HepG2 (cell line): ENCODE results near the gene RGS19. TPM values are rescaled to one million over a fixed set of nuclear protein-coding genes. Genes with fewer than 3 reads are reported as not detected.

Experiments
- ARID5B ChIP-seq: IDR thresholded peaks from 2 replicates; pipeline ENCODE4 v1.4.0; 2020; ENCODE audit warnings: mild to moderate bottlenecking, missing genetic modification reagents
- ARNTL ChIP-seq: sonication (generic); formaldehyde crosslinking; IDR thresholded peaks from 2 replicates; pipeline ENCODE4 v1.4.0; 2020; ENCODE audit warnings: mild to moderate bottlenecking, missing genetic modification reagents
- CAMTA2 ChIP-seq: sonication (generic); formaldehyde crosslinking; IDR thresholded peaks from 2 replicates; pipeline ENCODE4 v1.4.0; 2020; ENCODE audit warnings: mild to moderate bottlenecking, missing genetic modification reagents, borderline replicate concordance
- ESRRA ChIP-seq: sonication (generic); formaldehyde crosslinking; IDR thresholded peaks from 2 replicates; pipeline ENCODE4 v1.5.1; 2020; ENCODE audit warnings: mild to moderate bottlenecking, low read depth, missing genetic modification reagents
- GPN1 ChIP-seq: sonication (generic); formaldehyde crosslinking; IDR thresholded peaks from 2 replicates; pipeline ENCODE4 v1.5.1; 2020; ENCODE audit warnings: missing genetic modification reagents, borderline replicate concordance
- KDM1A ChIP-seq: IDR thresholded peaks from 2 replicates; pipeline ENCODE4 v1.6.1; 2016; ENCODE audit warnings: missing compliant biosample characterization
- KLF15 ChIP-seq: sonication (generic); formaldehyde crosslinking; IDR thresholded peaks from 2 replicates; pipeline ENCODE4 v1.8.1; 2023; ENCODE audit warnings: borderline replicate concordance, mild to moderate bottlenecking, inconsistent platforms, missing genetic modification reagents, mixed read lengths
- MIER3 ChIP-seq: IDR thresholded peaks from 2 replicates; pipeline ENCODE4 v1.6.1; 2016; ENCODE audit warnings: missing compliant biosample characterization, borderline replicate concordance
- MLLT10 ChIP-seq: sonication (generic); formaldehyde crosslinking; IDR thresholded peaks from 2 replicates; pipeline ENCODE4 v1.4.0; 2020; ENCODE audit warnings: missing genetic modification reagents
- MTA3 ChIP-seq: sonication (generic); formaldehyde crosslinking; IDR thresholded peaks from 2 replicates; pipeline ENCODE4 v1.4.0; 2020; ENCODE audit warnings: missing genetic modification reagents
- MTF1 ChIP-seq: sonication (generic); formaldehyde crosslinking; IDR thresholded peaks from 2 replicates; pipeline ENCODE4 v1.5.0; 2020; ENCODE audit warnings: missing genetic modification reagents
- NBN ChIP-seq: fragments of 450-650 bp; conservative IDR thresholded peaks from 2 replicates; pipeline ENCODE4 v1.6.1; 2017
- PAX8 ChIP-seq: sonication (generic); formaldehyde crosslinking; IDR thresholded peaks from 2 replicates; pipeline ENCODE4 v1.8.0; 2022; ENCODE audit warnings: mild to moderate bottlenecking, missing genetic modification reagents, borderline replicate concordance
- PHF21A ChIP-seq: sonication (generic); formaldehyde crosslinking; IDR thresholded peaks from 2 replicates; pipeline ENCODE4 v1.5.0; 2020; ENCODE audit warnings: mild to moderate bottlenecking, missing genetic modification reagents
- SMARCC2 ChIP-seq: fragments of 450-650 bp; IDR thresholded peaks from 2 replicates; pipeline ENCODE4 v1.6.1; 2017; ENCODE audit warnings: antibody characterized with exemption, mild to moderate bottlenecking
- SP140L ChIP-seq: sonication (generic); formaldehyde crosslinking; IDR thresholded peaks from 2 replicates; pipeline ENCODE4 v1.4.0; 2020; ENCODE audit warnings: missing genetic modification reagents, borderline replicate concordance
- SP2 ChIP-seq: sonication (generic); formaldehyde crosslinking; IDR thresholded peaks from 2 replicates; pipeline ENCODE4 v1.5.1; 2020; ENCODE audit warnings: mild to moderate bottlenecking, missing genetic modification reagents
- SYNCRIP ChIP-seq: fragments of 200-400 bp; formaldehyde crosslinking; IDR thresholded peaks from 2 replicates; pipeline ENCODE4 v1.6.1; 2018; ENCODE audit warnings: mild to moderate bottlenecking, low read depth, low read length; ENCODE audit not compliant: insufficient read depth
- ZFP1 ChIP-seq: IDR thresholded peaks from 2 replicates; pipeline ENCODE4 v1.6.1; 2016
- ZFY ChIP-seq: sonication (generic); formaldehyde crosslinking; IDR thresholded peaks from 2 replicates; pipeline ENCODE4 v1.4.0; 2020; ENCODE audit warnings: missing genetic modification reagents
- ZNF207 ChIP-seq: fragments of 450-650 bp; IDR thresholded peaks from 2 replicates; pipeline ENCODE4 v1.6.1; 2016; ENCODE audit warnings: antibody characterized with exemption, borderline replicate concordance
- ZNF253 ChIP-seq: sonication (generic); formaldehyde crosslinking; IDR thresholded peaks from 2 replicates; pipeline ENCODE4 v1.8.0; 2022; ENCODE audit warnings: mild to moderate bottlenecking, missing genetic modification reagents, borderline replicate concordance
- ZNF264 ChIP-seq: sonication (generic); formaldehyde crosslinking; IDR thresholded peaks from 2 replicates; pipeline ENCODE4 v1.4.0; 2020; ENCODE audit warnings: missing genetic modification reagents
- ZNF282 ChIP-seq: fragments of 450-650 bp; IDR thresholded peaks from 2 replicates; pipeline ENCODE4 v1.6.1; 2018; ENCODE audit not compliant: partially characterized antibody
- ZNF510 ChIP-seq: sonication (generic); formaldehyde crosslinking; IDR thresholded peaks from 2 replicates; pipeline ENCODE4 v1.4.0; 2020; ENCODE audit warnings: low read depth, mild to moderate bottlenecking, missing genetic modification reagents
- ZNF512 ChIP-seq: sonication (generic); formaldehyde crosslinking; IDR thresholded peaks from 2 replicates; pipeline ENCODE4 v1.4.0; 2020; ENCODE audit warnings: mild to moderate bottlenecking, missing genetic modification reagents
- ZNF552 ChIP-seq: sonication (generic); formaldehyde crosslinking; IDR thresholded peaks from 2 replicates; pipeline ENCODE4 v1.9.0; 2022; ENCODE audit warnings: missing genetic modification reagents, mild to moderate bottlenecking, borderline replicate concordance
- ZNF670 ChIP-seq: sonication (generic); formaldehyde crosslinking; IDR thresholded peaks from 2 replicates; pipeline ENCODE4 v1.8.0; 2022; ENCODE audit warnings: mild to moderate bottlenecking, missing genetic modification reagents, borderline replicate concordance
- polyA plus RNA-seq, 8 experiments: library from polyadenylated mRNA; depleted of rRNA in 3 of 8; stranded (reverse) in 7 of 8; unstranded in 1 of 8; fragments of >200 nt; fragmentation: Illumina TruSeq in 4 of 8; extraction: Trizol in 4 of 8; gene quantifications; 2 replicates each; pipeline versions ENCODE4 v1.2.1 to v1.2.3, GENCODE V29; 2011 to 2016; ENCODE audit warnings: low read depth in 4 of 8, missing spikeins in 1 of 8, mixed read lengths in 1 of 8; ENCODE audit not compliant: insufficient read depth in 1 of 8
- total RNA-seq, 5 experiments: library from RNA; depleted of rRNA; stranded (reverse); fragments of >200 nt; fragmentation: Illumina TruSeq; extraction: Trizol; gene quantifications; 2 replicates each; pipeline ENCODE4 v1.2.3, GENCODE V29; 2016; ENCODE audit warnings: low read depth in 1 of 5

RGS19 gene
- total and polyA plus RNA-seq, 2 of the 13 experiments (the other 11 are each of a cell fraction or from before 2014, with no cell fraction given), result 10.7 to 11.9 TPM

GRCh38 chr20:64062596-64063388 lies 16.5 kb downstream of the RGS19 start, which contains the start of gene TCEA2 (continued):
- TF ChIP-seq MIER3 (CRISPR knock-in tag), result peak; percentile 93
- TF ChIP-seq MLLT10, result no peak
- TF ChIP-seq PAX8 (CRISPR knock-in tag), result no peak
- no peak; the same call in 1 of the 2 replicates for TF ChIP-seq GPN1
- TF ChIP-seq MTF1 (CRISPR knock-in tag), result no peak
- no peak for TF ChIP-seq ESRRA (CRISPR knock-in tag)
- TF ChIP-seq ZNF512 (CRISPR knock-in tag), result no peak
- peak; percentile 90 for TF ChIP-seq ZNF253 (CRISPR knock-in tag)
- no peak for TF ChIP-seq ZNF207
- TF ChIP-seq ZNF670 (CRISPR knock-in tag), result peak; percentile 98
- TF ChIP-seq ZNF552, result peak; percentile 98
- TF ChIP-seq SYNCRIP, result no peak
- peak; percentile 97; the same call in 1 of the 2 replicates for TF ChIP-seq SP140L
- TF ChIP-seq KLF15 (CRISPR knock-in tag), result peak; percentile 85; the same call in 1 of the 2 replicates
- no peak for TF ChIP-seq ZNF282
- no peak for TF ChIP-seq SMARCC2
- peak; percentile 88 for TF ChIP-seq ZNF264 (CRISPR knock-in tag)
- peak; percentile 60 for TF ChIP-seq ARID5B (CRISPR knock-in tag)
- peak; percentile 98 for TF ChIP-seq CAMTA2 (CRISPR knock-in tag)
- peak; percentile 99 for TF ChIP-seq ZFY (CRISPR knock-in tag)
- TF ChIP-seq NBN, result no peak
- no peak for TF ChIP-seq ZNF510 (CRISPR knock-in tag)
- peak; percentile 69; the same call in 1 of the 2 replicates for TF ChIP-seq SP2 (CRISPR knock-in tag)
- peak; percentile 42; the same call in 1 of the 2 replicates for TF ChIP-seq KDM1A (CRISPR knock-in tag)
- peak; percentile 16; the same call in 1 of the 2 replicates for TF ChIP-seq MTA3
- peak; percentile 94 for TF ChIP-seq PHF21A (CRISPR knock-in tag)
- TF ChIP-seq ARNTL, result peak; percentile 77
- TF ChIP-seq ZFP1 (CRISPR knock-in tag), result peak; percentile 84; the same call in 1 of the 2 replicates
